Activated naive CD4-positive, alpha-beta T cell treated with anti-CD3 and anti-CD28 coated beads, Interleukin-2, amount 50 U/mL, for 16 hours (primary cell): ENCODE measurements around the gene TRIM3.

Experiments used
- DNase-seq: peaks from one replicate; pipeline ENCODE4 v3.0.0-alpha.2; 2020

The TRIM3 gene

GRCh38 chr11:6437423-6437822 lies 36.3 kb downstream of the TRIM3 start:
- no peak for DNase-seq

DNA sequence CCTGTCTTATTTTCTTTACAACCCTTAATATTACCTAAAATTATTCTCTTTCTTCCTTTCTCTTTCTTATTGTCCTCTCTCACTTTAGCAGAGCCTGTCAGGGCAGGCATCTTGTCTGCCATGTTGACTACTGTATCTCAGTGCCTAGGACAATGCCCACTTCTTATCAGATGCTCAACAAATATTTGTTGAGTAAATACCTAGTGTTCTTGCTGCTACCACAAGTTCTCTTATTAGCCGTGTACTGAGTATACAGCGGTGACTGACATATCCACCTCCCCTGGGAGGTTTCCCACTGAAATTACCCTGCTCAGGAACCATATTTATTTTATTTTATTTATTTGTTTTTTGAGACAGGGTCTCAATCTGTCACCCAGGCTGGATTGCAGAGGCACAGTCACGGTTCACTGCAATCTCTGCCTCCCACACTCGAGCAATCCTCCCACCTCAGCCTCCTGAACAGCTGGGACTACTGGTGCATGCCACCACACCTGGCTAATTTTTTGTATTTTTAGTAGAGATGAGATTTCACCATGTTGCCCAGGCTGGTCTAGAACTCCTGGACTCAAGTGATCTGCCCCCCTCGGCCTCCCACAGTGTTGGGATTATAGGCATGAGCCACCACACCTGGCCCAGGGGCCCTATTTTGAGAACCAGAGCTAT lies 39.6 kb downstream of the TRIM3 start:
- no peak for DNase-seq

DNA sequence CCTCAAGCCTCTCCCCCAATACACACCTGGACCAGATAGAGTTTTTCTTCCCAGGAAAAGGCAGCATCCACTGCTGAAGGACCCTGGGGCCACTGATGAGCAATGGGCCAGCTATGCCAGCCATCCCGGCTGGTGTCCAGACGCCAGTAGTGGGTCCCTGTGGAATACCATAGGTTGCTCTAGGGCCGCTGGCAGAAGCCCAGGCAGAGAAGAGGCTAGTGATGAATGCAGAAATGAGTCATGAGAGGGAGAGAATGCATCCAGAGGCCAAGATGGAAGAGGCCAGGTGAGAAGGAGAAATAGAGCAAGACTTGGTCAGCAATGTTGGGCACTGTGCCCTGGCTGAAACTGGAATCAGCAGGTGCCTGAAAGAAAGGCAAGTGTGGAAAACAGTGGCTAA lies 41.9 kb downstream of the TRIM3 start:
- no peak for DNase-seq

DNA sequence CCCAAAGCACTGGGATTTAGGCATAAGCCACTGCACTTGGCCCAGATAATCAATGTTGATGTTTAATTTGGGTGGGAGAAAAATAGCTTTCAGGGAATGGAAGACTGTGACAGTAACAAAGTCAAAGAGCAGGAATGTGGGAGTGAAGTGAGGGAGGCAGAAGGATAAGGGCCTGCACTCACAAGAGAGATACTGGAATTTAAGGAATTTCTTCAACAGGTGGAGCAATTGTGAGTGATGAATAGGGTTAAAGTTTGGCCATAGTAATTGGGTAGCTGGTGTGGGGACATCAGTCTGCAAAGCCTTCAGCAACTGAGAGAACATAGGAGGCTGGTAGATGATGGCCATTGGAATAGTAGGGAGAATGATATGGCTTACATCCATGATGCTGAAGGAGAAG lies 46.2 kb downstream of the TRIM3 start:
- DNase-seq = no peak

DNA sequence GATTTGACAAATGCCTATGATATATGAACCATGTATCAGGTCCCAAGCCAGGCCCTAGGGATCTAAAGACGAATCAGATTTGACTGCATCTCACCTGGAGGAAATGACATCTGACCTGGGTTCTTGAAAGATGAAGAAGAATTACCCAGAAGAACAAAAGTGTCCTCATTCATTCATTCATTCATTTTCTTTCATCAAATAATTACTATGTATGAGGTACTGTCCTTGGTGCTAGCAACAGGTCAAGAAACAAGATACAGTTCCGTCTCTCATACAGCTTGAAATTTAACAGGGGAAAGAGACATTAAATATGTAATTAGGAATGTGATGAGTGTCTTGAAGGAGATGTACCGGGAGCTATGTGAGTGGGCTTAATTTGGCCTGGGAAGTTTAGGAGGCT lies 53.1 kb downstream of the TRIM3 start:
- no peak for DNase-seq

GRCh38 chr11:6419009-6419631 lies 54.6 kb downstream of the TRIM3 start, which contains the start of gene APBB1:
Gene APBB1 (minus strand): TSS chr11:6419094. CDS start chr11:6411347, 7,747 bp downstream.
- DNase-seq = peak; percentile 78

GRCh38 chr11:6418557-6419008 lies 55.2 kb downstream of the TRIM3 start:
- DNase-seq = no peak

- DNase-seq = no peak
Measured at GRCh38 chr11:6417907-6418556, 55.7 kb downstream of the TRIM3 start.

DNA sequence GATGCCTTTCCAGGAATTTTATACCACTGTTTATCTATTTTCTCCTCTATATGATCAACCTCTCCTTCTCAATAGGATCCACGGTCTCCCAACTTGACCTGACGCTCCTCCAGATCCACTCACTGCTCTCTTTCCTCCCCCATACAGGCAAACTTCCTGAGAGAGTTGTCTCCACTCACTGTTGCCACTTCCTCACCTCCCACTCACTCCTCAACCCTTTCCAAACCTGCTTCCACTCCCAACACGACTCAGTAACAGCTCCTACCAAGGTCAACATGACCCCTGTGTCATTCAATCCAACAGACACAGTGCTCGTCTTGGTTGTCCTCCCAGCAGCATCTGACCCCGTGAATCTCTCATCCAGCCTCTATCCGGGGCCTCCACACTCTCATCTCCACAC lies 57.9 kb downstream of the TRIM3 start:
- DNase-seq = no peak

DNA sequence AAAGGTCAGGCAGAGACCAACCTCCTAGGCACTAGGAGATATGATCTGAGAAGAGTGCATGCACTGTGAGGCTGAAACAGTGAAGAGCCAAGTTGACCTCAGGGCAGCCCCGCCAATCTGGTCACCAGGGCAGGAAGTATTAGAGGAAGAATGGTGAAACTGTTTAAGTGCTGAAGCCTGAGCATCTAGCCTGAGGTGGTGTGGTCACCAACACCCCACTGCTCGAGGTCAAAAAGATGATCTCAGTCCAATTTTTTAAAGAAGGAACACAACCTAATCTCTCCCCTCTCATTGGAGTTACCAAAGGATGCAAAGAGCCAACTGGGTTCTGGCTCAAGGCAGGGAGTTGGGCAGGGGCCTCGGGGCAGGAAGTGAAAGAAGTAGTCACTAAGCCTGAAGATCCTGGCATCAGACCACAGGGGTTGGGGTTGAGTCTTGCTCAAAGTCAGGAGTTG lies 58.8 kb downstream of the TRIM3 start:
- no peak for DNase-seq

DNA sequence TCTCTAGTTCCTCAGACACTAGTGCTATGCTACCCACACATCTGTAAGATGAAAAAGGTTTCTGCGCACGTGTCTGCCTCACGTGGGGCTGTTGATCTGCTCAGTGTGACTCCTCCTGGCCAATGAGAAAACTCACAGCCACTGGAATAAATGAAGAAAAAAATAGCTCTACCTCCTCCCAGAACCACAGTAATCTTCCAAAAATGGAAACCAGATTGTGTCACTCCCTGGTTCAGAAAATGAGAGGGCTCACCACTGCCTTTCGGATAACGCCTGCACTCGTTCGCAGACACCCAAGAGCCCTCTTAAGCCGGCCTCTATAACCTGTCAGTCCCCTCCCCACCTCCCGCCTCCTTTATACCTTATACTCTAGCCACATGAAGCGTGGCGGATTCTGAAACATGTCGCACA lies 59.9 kb downstream of the TRIM3 start:
- peak; percentile 80 for DNase-seq

DNA sequence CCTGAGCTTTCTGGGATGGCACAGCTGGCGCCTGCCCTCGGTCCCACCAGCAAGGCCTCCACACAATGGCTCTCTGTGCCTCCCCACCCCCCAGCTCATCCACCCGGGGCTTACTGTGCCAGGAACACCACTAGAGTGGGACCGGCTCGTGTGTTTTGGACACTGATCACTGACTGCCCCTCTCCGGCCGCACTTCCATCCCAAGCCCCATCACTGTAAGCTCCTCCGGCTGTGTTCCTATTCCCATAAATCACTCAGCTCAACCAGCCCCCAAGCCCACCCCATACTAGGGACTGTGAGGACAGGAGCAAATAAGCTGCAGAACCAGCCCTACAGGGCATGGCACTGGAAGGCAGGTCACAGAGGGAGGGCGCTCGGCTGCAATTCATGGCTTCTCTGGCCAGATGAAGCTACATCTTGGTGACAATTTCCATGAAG lies 62.1 kb downstream of the TRIM3 start:
- DNase-seq = no peak

DNA sequence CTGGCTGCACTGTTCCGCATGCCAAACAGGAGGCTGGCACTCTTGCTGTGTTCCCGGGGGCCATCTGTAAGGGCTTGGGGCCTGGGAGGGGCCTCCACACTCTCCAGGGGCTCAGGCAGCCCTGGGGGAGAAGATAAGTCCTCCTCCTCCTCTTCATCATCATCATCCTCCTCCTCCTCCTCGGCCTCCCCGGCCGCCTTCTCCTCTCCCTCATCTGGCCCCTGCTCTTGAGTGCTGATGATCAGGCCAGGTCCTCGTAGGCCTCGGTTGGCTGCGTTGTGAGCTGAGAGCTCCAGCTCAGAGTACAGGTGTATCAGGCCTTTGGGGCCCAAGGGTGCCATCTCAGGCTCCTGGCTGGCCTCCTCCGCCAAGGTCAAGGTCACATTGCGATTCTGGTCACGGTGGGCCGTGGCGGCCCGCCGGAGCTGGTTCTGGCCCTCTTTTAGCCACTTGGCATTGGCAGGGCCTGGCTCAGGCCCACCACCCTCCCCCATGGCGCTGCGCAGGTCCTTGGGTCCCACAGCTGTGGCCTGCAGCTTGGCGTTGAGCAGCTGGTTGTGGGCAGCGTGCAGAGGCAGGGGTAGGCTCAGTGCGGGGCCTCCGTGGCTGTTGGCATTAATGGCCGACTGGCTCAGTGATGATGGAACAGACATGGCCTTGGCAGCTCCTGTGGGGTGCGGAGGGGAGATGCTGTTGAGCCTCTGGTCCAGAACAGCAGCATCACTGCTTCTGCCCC lies 62.9 kb downstream of the TRIM3 start:
- no peak for DNase-seq

- DNase-seq = no peak
Measured at GRCh38 chr11:6406370-6406769, 67.4 kb downstream of the TRIM3 start.

GRCh38 chr11:6405846-6406245 lies 67.9 kb downstream of the TRIM3 start:
- no peak for DNase-seq

DNA sequence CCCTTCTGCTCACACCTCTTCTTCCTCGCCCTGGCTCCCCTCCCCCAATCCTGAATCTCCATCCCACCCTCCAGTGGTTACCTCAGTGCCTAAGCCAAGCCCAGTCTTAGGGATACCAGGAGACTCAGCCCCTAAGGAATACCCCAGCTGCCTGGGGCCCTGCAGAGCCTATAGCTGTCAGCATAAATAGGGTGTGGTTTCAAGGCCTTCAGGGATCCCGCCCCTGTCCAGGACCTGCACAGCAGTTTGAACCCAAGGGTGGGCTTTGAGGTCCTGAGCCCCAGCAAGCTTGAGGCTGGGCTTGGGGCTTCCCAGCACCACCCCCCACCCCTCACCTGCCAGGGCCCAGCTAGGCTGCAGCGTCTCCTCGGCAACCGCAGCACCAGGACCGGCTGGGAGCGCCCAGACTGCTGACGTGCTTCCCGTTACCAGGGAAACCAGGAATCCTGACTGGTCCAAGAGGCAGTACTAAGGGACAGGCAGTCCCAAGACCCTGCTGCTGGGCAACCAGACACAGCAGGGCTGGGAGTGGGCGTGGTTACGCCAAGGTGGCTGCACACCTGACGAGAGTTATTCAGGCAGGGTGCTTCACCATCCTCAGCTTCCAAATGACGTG lies 68.6 kb downstream of the TRIM3 start:
- no peak for DNase-seq

GRCh38 chr11:6404342-6405051 lies 69.2 kb downstream of the TRIM3 start:
- DNase-seq = no peak

DNA sequence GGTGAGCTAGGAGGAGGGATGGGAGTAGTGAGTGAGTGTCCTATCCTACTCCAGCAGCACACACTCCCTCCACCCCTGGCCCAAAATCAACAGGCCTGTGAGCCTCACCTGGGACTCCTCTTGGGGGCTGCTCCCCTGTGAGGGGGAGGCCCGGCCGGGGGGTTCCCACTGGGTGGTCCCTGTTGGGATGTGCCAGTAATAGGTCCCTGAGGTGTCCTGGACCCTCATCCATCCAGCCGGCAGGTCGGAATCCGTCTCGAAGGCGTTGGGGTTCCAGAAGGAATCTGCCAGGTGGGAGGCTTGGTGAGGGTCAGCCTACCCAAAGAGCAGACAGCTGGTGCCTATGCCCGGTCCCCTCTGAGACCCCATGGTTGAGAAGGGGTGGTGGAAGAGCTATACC lies 70.2 kb downstream of the TRIM3 start:
- no peak for DNase-seq

DNA sequence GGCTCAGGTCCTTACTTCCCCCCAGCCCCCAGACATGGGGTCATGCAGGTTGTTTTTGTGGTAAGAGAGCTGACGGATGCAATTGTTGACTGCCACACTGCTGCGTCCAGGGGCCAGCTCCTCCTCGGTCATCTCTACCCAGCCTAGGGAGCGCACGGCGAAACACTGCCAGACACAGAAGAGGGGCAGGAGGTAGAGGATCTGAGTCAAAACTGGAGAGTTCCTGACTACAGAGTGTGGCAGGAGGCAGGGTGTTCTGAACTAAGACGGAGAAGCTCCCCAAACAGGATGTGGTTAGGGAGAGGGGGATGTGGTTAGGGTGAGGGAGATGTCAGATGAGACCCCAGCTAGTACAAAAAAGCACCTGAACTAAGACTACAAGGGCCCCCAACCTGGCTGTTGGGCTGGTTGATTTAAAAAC lies 71.2 kb downstream of the TRIM3 start:
- peak; percentile 50 for DNase-seq

- no peak for DNase-seq
Measured at GRCh38 chr11:6402061-6402470, 71.7 kb downstream of the TRIM3 start.

DNA sequence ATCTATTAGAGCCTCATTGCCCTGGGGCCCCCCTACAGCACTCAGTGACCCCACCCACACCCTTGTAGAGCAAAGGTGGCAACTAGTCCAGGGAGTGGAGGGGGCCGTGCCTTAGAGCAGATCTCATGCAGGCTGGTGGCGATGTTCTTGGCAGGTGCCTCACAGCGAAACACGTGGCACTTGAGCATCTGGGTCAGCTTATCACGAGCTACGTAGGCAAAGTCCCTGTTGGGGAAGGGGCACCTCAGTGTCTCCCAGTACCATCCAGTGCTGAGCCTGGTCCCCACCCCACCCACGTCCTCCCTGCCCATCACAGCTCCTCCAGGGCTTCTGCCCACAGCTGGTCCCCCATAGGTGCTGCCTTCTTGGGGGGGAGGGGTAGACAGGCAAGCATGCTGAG lies 72.3 kb downstream of the TRIM3 start:
- DNase-seq = no peak
